Activated T-cell treated with anti-CD3 and anti-CD28 coated beads, Interleukin-2, amount 50 U/mL, for 4 hours (primary cell): ENCODE results near the gene NUP98. TPM values are rescaled to one million over a fixed set of nuclear protein-coding genes. Genes with fewer than 3 reads are reported as not detected.
A peak's percentile ranks its signal among the peaks of the same experiment; 100 is the strongest.
"Not testable (repeated sequence)": the region's sequence is repeated elsewhere in the genome, so short reads cannot be mapped to it uniquely, and the experiment has no call there.

ENCODE experiments used
- ATAC-seq, 2 donors: fragments of 200-7000 bp; cut with Tn5 transposase; one replicate each; pipeline ENCODE4 v1.10.0; 2021
- DNase-seq: peaks from one replicate; pipeline ENCODE4 v3.0.0-alpha.2; 2020
- H3K27me3 Mint-ChIP-seq: one replicate; pipeline ENCODE4 v1.8.0; 2021; ENCODE audit warnings: low read depth, mixed read lengths
- H3K36me3 Mint-ChIP-seq: one replicate; pipeline ENCODE4 v1.8.0; 2022; ENCODE audit warnings: mixed read lengths; ENCODE audit not compliant: insufficient read depth
- H3K4me1 Mint-ChIP-seq: one replicate; pipeline ENCODE4 v1.8.0; 2021; ENCODE audit warnings: low read depth, mixed read lengths
- H3K4me3 Mint-ChIP-seq: one replicate; pipeline ENCODE4 v1.8.0; 2021; ENCODE audit warnings: mild to moderate bottlenecking, moderate library complexity, mixed read lengths
- H3K9me3 Mint-ChIP-seq: one replicate; pipeline ENCODE4 v1.8.0; 2021; ENCODE audit warnings: mixed read lengths
- total RNA-seq, 3 donors: library from RNA; stranded (reverse); gene quantifications; one replicate each; pipeline ENCODE4 v1.2.1, GENCODE V29; 2021

The NUP98 gene
- total RNA-seq, 3 donors from 2014 or later = 118 to 124 (median 119) TPM

DNA sequence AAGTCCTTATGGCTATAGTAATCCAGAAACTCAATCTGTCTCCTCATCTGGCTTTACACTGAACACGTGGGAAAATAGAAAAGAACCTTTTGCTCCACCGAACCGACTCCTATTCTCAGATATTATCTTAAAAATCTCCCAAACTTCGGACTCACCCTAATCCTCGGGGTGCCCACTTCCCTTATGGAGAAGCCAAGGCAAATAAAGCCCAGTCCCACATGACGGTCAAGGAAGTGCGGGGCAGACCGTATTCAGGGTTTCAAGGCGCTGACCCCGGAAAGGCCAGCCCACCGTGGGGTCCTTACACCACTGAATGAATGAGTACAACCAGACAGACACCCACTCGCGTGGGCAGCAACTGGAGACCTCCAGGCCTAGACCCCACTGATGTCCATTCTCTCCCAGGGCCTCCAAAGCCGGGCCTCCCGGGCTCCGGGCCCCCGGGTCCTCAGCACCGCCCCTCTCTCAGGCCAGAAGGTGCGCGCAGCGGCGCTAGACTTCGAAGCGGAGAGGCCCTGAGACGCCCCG, 489 bp downstream of the NUP98 start:
- Mint-ChIP-seq H3K4me1 (peaks cover 41% of the 10 kb centered on the region), H3K4me3 (peak overlapping the region; percentile 97), H3K27me3 (no peaks in the 10 kb centered on the region), H3K9me3 (no peaks in the 10 kb centered on the region), H3K36me3 (peaks cover 7% of the 10 kb centered on the region)
- peak; percentile 41 to 42 for ATAC-seq
- no peak for DNase-seq

- DNase-seq = no peak
- Mint-ChIP-seq H3K27me3 (no peaks in the 10 kb centered on the region), H3K4me1 (peaks cover 41% of the 10 kb centered on the region), H3K9me3 (no peaks in the 10 kb centered on the region), H3K4me3 (peak overlapping the region; percentile 97), H3K36me3 (peaks cover 7% of the 10 kb centered on the region)
- ATAC-seq = no peak
Observed at GRCh38 chr11:3796346-3796745, 1.0 kb downstream of the NUP98 start.

DNA sequence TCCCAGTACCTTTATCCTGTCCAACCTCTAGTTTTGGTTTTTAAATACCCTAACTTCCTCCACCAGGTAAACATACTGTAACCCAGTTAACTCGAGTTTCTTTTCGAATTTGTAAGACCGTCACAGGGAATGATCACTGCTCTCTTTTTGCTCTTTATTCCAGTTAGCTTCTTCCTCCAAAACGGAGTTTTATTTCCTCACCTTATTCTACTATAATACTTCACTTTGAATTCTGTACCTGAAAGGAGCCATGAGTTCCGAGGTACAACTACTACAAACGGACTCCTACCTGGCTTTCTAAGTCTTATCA, 1.4 kb downstream of the NUP98 start:
- Mint-ChIP-seq H3K36me3 (peaks cover 7% of the 10 kb centered on the region), H3K9me3 (no peaks in the 10 kb centered on the region), H3K27me3 (no peaks in the 10 kb centered on the region), H3K4me1 (peaks cover 41% of the 10 kb centered on the region), H3K4me3 (peak overlapping the region; percentile 97)
- no peak for DNase-seq
- no peak for ATAC-seq

- no peaks in the 10 kb centered on the region for H3K27me3 Mint-ChIP-seq
- no peak for ATAC-seq
- H3K4me1 Mint-ChIP-seq = peaks cover 44% of the 10 kb centered on the region
- no peaks in the 10 kb centered on the region for H3K9me3 Mint-ChIP-seq
- H3K4me3 Mint-ChIP-seq = peak overlapping the region; percentile 97
- peaks cover 9% of the 10 kb centered on the region for H3K36me3 Mint-ChIP-seq
- no peak for DNase-seq
Observed at GRCh38 chr11:3795131-3796001, 2.0 kb downstream of the NUP98 start.

- H3K4me3 Mint-ChIP-seq, DNase-seq, ATAC-seq, H3K9me3 Mint-ChIP-seq, H3K27me3 Mint-ChIP-seq: not testable (repeated sequence)
- H3K4me1 Mint-ChIP-seq = peaks cover 51% of the 10 kb centered on the region
- peaks cover 15% of the 10 kb centered on the region for H3K36me3 Mint-ChIP-seq
Observed at GRCh38 chr11:3794387-3794786, 3.0 kb downstream of the NUP98 start.

DNA sequence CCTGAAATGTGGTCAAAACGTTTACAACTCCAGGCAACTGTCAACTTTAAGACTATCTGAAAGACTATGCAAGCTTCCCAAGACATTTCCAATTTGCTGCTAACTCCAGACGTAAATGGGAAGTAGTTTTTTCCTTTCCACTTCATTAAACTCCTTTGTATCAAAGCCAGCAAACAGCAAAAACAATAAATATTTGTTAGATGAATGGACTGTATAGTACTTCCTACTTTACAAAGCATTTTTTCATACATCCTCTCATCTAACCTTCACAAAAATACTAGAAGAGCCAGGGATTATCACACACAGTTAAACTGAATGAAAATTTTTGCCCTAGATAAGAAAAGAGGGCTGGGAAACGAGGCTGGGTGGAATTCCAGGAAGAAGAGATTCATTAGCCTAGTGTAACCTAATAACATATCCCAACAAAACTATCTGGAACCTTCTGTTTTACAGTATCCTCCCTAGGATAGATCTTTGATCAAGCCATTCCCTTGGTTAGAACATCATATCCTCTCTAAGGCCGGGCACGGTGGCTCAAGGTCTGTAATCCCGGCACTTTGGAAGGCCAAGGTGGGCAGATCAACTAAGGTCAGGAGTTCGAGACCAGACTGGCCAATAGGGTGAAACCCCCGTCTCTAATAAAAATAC, 10.4 kb downstream of the NUP98 start:
- H3K36me3 Mint-ChIP-seq = peaks cover 23% of the 10 kb centered on the region
- peaks cover 70% of the 10 kb centered on the region for H3K4me1 Mint-ChIP-seq
- no peak for ATAC-seq
- no peaks in the 10 kb centered on the region for H3K27me3 Mint-ChIP-seq
- no peak overlapping the region for H3K4me3 Mint-ChIP-seq
- DNase-seq = no peak
- no peaks in the 10 kb centered on the region for H3K9me3 Mint-ChIP-seq

DNA sequence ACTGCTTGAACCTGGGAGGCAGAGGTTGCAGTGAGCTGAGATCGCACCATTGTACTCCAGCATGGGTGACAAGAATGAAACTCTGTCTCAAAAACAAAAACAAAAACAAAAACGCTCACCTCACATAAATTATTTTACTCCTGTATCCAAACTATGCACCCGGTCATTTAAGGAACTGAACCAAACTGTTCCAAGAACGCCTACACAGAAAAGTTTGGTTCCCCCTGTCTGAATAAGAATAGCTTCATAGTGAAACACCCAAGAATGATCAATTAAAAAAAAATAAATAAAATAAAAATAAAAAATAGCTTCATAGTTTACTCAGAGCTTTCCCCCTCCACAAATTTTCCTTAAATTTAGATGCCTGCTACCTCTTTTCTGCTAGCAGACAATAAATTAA, 13.7 kb downstream of the NUP98 start:
- peaks cover 28% of the 10 kb centered on the region for H3K36me3 Mint-ChIP-seq
- H3K4me3 Mint-ChIP-seq = no peak overlapping the region
- no peaks in the 10 kb centered on the region for H3K9me3 Mint-ChIP-seq
- no peak for DNase-seq
- H3K27me3 Mint-ChIP-seq = no peaks in the 10 kb centered on the region
- ATAC-seq = no peak
- H3K4me1 Mint-ChIP-seq = peaks cover 63% of the 10 kb centered on the region

DNA sequence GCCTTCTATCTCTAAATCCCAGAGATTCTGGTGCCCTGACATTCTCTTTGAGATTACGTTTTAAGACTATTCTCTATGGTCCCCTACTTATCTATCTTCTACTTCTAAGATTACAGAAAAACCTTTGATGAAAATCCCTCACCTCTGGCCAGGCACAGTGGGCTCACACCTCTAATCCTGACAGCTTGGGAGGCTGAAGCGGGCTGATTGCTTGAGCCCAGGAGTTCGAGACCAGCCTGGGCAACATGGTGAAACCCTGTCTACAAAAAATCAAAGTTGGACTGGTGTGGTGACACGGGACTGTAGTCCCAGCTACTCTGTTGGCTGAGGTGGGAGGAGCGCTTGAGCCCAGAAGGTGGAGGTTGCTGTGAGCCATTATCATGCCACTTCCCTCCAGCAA, 14.4 kb downstream of the NUP98 start:
- ATAC-seq (no peak), DNase-seq (no peak)
- Mint-ChIP-seq H3K27me3 (no peaks in the 10 kb centered on the region), H3K4me1 (peaks cover 61% of the 10 kb centered on the region), H3K36me3 (peaks cover 32% of the 10 kb centered on the region), H3K9me3 (no peaks in the 10 kb centered on the region), H3K4me3 (no peak overlapping the region)

DNA sequence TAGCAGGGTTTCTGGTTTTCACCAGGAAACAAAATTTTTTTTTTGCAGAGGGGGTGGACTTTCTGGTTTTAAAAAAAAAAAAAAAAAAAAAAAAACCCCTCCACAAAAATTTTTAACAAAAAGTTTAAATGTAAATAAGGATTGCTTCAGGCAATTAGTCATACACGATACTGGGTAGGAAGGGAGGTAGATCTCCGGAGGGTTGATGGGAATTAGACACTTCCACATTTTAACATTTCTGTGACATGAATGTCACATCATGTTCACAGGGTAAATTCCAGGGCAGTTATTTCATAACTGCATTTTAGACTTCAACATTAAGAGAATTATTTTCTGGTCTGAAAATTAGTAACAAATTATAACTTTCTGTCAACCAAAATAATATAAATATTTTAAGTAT, 15.9 kb downstream of the NUP98 start:
- Mint-ChIP-seq H3K4me1 (peaks cover 46% of the 10 kb centered on the region), H3K36me3 (peaks cover 31% of the 10 kb centered on the region), H3K9me3 (no peaks in the 10 kb centered on the region), H3K4me3 (no peak overlapping the region), H3K27me3 (no peaks in the 10 kb centered on the region)
- DNase-seq (no peak), ATAC-seq (no peak)

- no peak for ATAC-seq
- Mint-ChIP-seq H3K4me1 (no peaks in the 10 kb centered on the region), H3K36me3 (peaks cover 42% of the 10 kb centered on the region), H3K4me3 (no peak overlapping the region), H3K27me3 (no peaks in the 10 kb centered on the region), H3K9me3 (no peaks in the 10 kb centered on the region)
- DNase-seq = no peak
Observed at GRCh38 chr11:3775736-3776406, 21.5 kb downstream of the NUP98 start.

DNA sequence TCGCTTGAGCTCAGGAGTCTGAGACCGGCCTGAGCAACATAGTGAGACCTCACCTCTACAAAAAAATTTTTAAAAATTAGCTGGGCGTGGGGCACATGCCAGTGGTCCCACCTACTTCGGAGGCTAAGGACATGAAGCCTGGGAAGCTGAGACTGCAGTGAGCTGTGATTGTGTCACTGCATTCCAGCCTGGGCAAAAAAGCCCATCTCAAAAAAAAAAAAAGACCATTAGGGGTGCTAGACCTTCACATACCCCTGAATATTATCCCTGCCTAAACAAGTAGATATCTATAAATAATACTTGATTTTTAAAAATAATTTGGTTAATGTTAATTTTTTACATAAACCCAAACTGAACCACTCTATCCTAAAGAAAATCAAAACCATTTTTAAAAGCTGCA, 24.2 kb downstream of the NUP98 start:
- Mint-ChIP-seq H3K27me3 (no peaks in the 10 kb centered on the region), H3K36me3 (peaks cover 43% of the 10 kb centered on the region), H3K4me1 (no peaks in the 10 kb centered on the region), H3K9me3 (no peaks in the 10 kb centered on the region), H3K4me3 (no peak overlapping the region)
- no peak for ATAC-seq
- no peak for DNase-seq

- Mint-ChIP-seq H3K4me1 (no peaks in the 10 kb centered on the region), H3K27me3 (no peaks in the 10 kb centered on the region), H3K9me3 (no peaks in the 10 kb centered on the region), H3K36me3 (peaks cover 39% of the 10 kb centered on the region), H3K4me3 (no peak overlapping the region)
- ATAC-seq (no peak), DNase-seq (no peak)
Observed at GRCh38 chr11:3767536-3767935, 29.8 kb downstream of the NUP98 start.

DNA sequence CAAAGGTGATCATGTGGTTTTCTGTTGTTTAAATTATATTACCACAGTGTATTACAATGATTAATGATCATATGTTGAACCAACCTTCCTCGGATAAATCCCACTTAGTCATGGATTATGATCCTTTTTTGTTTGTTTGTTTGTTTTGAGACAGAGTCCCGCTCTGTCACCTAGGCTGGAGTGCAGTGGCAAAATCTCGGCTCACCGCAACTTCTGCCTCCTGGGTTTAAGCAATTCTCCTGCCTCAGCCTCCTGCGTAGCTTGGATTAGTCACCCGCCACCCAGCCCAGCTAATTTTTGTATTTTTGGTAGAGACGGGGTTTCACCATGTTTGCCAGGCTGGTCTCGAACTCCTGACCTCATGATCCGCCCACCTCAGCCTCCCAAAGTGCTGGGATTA, 30.5 kb downstream of the NUP98 start:
- not testable (repeated sequence) for DNase-seq, H3K27me3 Mint-ChIP-seq, H3K4me3 Mint-ChIP-seq, H3K4me1 Mint-ChIP-seq, H3K9me3 Mint-ChIP-seq, ATAC-seq
- H3K36me3 Mint-ChIP-seq = peaks cover 42% of the 10 kb centered on the region

- no peaks in the 10 kb centered on the region for H3K9me3 Mint-ChIP-seq
- peaks cover 40% of the 10 kb centered on the region for H3K36me3 Mint-ChIP-seq
- no peaks in the 10 kb centered on the region for H3K27me3 Mint-ChIP-seq
- no peaks in the 10 kb centered on the region for H3K4me1 Mint-ChIP-seq
- DNase-seq (no peak), ATAC-seq (no peak)
- H3K4me3 Mint-ChIP-seq = no peak overlapping the region
Observed at GRCh38 chr11:3764266-3764665, 33.1 kb downstream of the NUP98 start.
